Measurements from ENCODE around the gene HOMEZ. TPM values are rescaled to one million over a fixed set of nuclear protein-coding genes. Genes with fewer than 3 reads are reported as not detected.
"Not testable (repeated sequence)": the region's sequence is repeated elsewhere in the genome, so short reads cannot be mapped to it uniquely, and the experiment has no call there.

Gene HOMEZ
- total and polyA plus RNA-seq, 2 donors from 2014 or later, result 14.8 to 18.5 TPM

DNA sequence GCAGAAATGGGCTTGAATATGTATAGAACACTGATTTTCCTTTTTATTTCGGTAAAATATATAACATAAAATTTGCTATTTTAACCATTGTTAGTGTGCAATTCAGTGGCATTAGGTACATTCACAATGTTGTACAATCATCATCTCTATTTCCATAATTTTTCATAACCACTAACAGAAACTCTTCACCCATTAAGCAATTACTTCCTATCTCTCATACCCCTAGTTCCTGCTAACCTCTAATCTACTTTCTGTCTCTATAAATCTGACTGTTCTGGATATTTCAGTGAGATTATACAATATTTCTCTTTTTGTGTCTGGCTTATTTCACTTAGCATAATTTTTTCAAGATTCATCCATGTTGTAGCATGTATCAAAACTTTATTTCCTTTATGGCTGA, 57.1 kb downstream of the HOMEZ start:
- intact Hi-C loops (cut with DNase I), result no loop called here
- H3K4me3 ChIP-seq (ENCODE audit: low read length in 3 of 3), result no peak overlapping the region

DNA sequence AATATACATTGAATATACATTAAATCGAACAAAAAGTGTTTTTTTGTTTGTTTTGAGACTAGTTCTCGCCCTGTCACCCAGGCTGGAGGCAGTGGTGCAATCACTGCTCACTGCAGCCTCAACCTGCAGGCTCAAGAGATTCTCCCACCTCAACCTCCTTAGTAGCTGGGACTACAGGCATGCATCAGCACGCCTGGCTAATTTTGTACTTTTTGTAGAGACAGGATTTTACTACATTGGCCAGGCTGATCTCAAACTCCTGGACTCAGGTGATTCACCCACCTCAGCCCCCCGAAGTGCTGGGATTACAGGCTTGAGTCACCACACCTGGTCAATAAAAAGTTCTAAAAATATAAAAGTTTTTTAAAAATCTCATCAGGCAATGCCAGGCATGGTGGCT, 58.4 kb downstream of the HOMEZ start:
- Histone ChIP-seq H3K4me3 (ENCODE audit: low read length in 3 of 3) (no peak overlapping the region), H3K27ac (ENCODE audit: low read depth in 2 of 2, low read length in 2 of 2) (no peak overlapping the region), H3K36me3 (ENCODE audit: control insufficient read depth in 2 of 3, insufficient read depth in 3 of 3, low read length in 3 of 3) (no peaks in the 10 kb centered on the region), H3K9ac (ENCODE audit: low read length in 3 of 3) (no peak overlapping the region), H3K9me3 (ENCODE audit: control insufficient read depth in 2 of 3, insufficient read depth in 1 of 3, low read length in 3 of 3) (no peaks in the 10 kb centered on the region), H3K4me1 (ENCODE audit: control insufficient read depth in 2 of 3, insufficient read depth in 2 of 3, low read depth in 1 of 3, low read length in 3 of 3) (no peaks in the 10 kb centered on the region), H3K27me3 (ENCODE audit: control insufficient read depth, insufficient read depth, low read length) (no peaks in the 10 kb centered on the region)
- FAIRE-seq (no peak), DNase-seq (no peak)
- intact Hi-C loops (cut with DNase I), result no loop called here
- TF ChIP-seq CTCF (IDR thresholded peaks at IDR 0.05; ENCODE audit: borderline replicate concordance, extremely low read depth, insufficient read depth), result no peak

More for the DNA sequence above, 57.1 kb downstream of the HOMEZ start:
- Histone ChIP-seq H3K4me1 (ENCODE audit: control insufficient read depth in 2 of 3, insufficient read depth in 2 of 3, low read depth in 1 of 3, low read length in 3 of 3) (no peaks in the 10 kb centered on the region), H3K27me3 (ENCODE audit: control insufficient read depth, insufficient read depth, low read length) (no peaks in the 10 kb centered on the region), H3K36me3 (ENCODE audit: control insufficient read depth in 2 of 3, insufficient read depth in 3 of 3, low read length in 3 of 3) (no peaks in the 10 kb centered on the region), H3K9me3 (ENCODE audit: control insufficient read depth in 2 of 3, insufficient read depth in 1 of 3, low read length in 3 of 3) (no peaks in the 10 kb centered on the region), H3K9ac (ENCODE audit: low read length in 3 of 3) (no peak overlapping the region), H3K27ac (ENCODE audit: low read depth in 2 of 2, low read length in 2 of 2) (no peak overlapping the region)
- no peak for DNase-seq
- no peak for TF ChIP-seq CTCF (IDR thresholded peaks at IDR 0.05; ENCODE audit: borderline replicate concordance, extremely low read depth, insufficient read depth)
- FAIRE-seq, result no peak

DNA sequence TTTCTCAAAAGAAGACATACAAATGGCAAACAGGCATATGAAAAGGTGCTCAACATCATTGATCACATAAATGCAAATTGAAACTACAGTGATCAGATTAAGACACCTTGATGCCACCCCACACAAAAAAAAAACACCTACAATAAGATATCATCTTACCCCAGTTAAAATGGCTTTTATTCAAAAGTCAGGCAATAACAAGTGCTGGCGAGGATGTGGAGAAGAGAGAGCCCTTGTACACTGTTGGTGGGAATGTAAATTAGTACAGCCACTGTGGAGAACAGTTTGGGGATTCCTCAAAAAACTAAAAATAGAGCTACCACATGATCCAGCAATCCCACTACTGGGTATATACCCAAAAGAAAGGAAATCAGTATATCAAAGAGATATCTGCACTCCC, 61.0 kb downstream of the HOMEZ start:
- H3K27me3 ChIP-seq (ENCODE audit: control insufficient read depth, insufficient read depth, low read length); intact Hi-C loops (cut with DNase I); H3K36me3 ChIP-seq (ENCODE audit: control insufficient read depth in 2 of 3, insufficient read depth in 3 of 3, low read length in 3 of 3); H3K4me3 ChIP-seq (ENCODE audit: low read length in 3 of 3); H3K9me3 ChIP-seq (ENCODE audit: control insufficient read depth in 2 of 3, insufficient read depth in 1 of 3, low read length in 3 of 3); H3K4me1 ChIP-seq (ENCODE audit: control insufficient read depth in 2 of 3, insufficient read depth in 2 of 3, low read depth in 1 of 3, low read length in 3 of 3); H3K9ac ChIP-seq (ENCODE audit: low read length in 3 of 3); H3K27ac ChIP-seq (ENCODE audit: low read depth in 2 of 2, low read length in 2 of 2); FAIRE-seq; DNase-seq: not testable (repeated sequence)

Other genes starting within 250 kb of the HOMEZ start
- not detected for gene PSMB11, start 243.9 kb downstream of the HOMEZ start, total RNA-seq
- not detected for gene PSMB11, start 243.9 kb downstream of the HOMEZ start, polyA plus RNA-seq (ENCODE audit: insufficient read depth, low read depth, low replicate concordance)
- gene CDH24, start 228.6 kb downstream of the HOMEZ start, total RNA-seq, result 5.1 TPM
- gene CDH24, start 228.6 kb downstream of the HOMEZ start, polyA plus RNA-seq (ENCODE audit: insufficient read depth, low read depth, low replicate concordance), result 5.4 TPM
- 150 TPM for gene ACIN1, start 191.0 kb downstream of the HOMEZ start, total RNA-seq
- gene ACIN1, start 191.0 kb downstream of the HOMEZ start, polyA plus RNA-seq (ENCODE audit: insufficient read depth, low read depth, low replicate concordance), result 54.9 TPM
- 42.8 TPM for gene C14orf119, start 190.6 kb downstream of the HOMEZ start, total RNA-seq
- gene C14orf119, start 190.6 kb downstream of the HOMEZ start, polyA plus RNA-seq (ENCODE audit: insufficient read depth, low read depth, low replicate concordance), result 56.6 TPM
- gene CIROP, start 181.1 kb downstream of the HOMEZ start, total RNA-seq, result not detected
- gene CIROP, start 181.1 kb downstream of the HOMEZ start, polyA plus RNA-seq (ENCODE audit: insufficient read depth, low read depth, low replicate concordance), result not detected
- gene CEBPE, start 166.9 kb downstream of the HOMEZ start, total RNA-seq, result not detected
- not detected for gene CEBPE, start 166.9 kb downstream of the HOMEZ start, polyA plus RNA-seq (ENCODE audit: insufficient read depth, low read depth, low replicate concordance)
- 22.9 TPM for gene SLC7A8, start 102.5 kb downstream of the HOMEZ start, total RNA-seq
- 210 TPM for gene SLC7A8, start 102.5 kb downstream of the HOMEZ start, polyA plus RNA-seq (ENCODE audit: insufficient read depth, low read depth, low replicate concordance)
- not detected for gene RNF212B, start 48.2 kb downstream of the HOMEZ start, total RNA-seq
- 2.8 TPM for gene RNF212B, start 48.2 kb downstream of the HOMEZ start, polyA plus RNA-seq (ENCODE audit: insufficient read depth, low read depth, low replicate concordance)
- gene PPP1R3E, start 16.7 kb upstream of the HOMEZ start, total RNA-seq, result 17.3 TPM
- 22.8 TPM for gene PPP1R3E, start 16.7 kb upstream of the HOMEZ start, polyA plus RNA-seq (ENCODE audit: insufficient read depth, low read depth, low replicate concordance)
- gene BCL2L2, start 20.7 kb upstream of the HOMEZ start, total RNA-seq, result 43.6 TPM
- 35.6 TPM for gene BCL2L2, start 20.7 kb upstream of the HOMEZ start, polyA plus RNA-seq (ENCODE audit: insufficient read depth, low read depth, low replicate concordance)
- gene PABPN1, start 35.3 kb upstream of the HOMEZ start, total RNA-seq, result 145 TPM
- 140 TPM for gene PABPN1, start 35.3 kb upstream of the HOMEZ start, polyA plus RNA-seq (ENCODE audit: insufficient read depth, low read depth, low replicate concordance)
- 35.3 TPM for gene SLC22A17, start 66.8 kb upstream of the HOMEZ start, total RNA-seq
- 61.2 TPM for gene SLC22A17, start 66.8 kb upstream of the HOMEZ start, polyA plus RNA-seq (ENCODE audit: insufficient read depth, low read depth, low replicate concordance)
- gene EFS, start 79.0 kb upstream of the HOMEZ start, total RNA-seq, result 5.5 TPM
- 5.6 TPM for gene EFS, start 79.0 kb upstream of the HOMEZ start, polyA plus RNA-seq (ENCODE audit: insufficient read depth, low read depth, low replicate concordance)
- not detected for gene IL25, start 86.7 kb upstream of the HOMEZ start, total RNA-seq
- not detected for gene IL25, start 86.7 kb upstream of the HOMEZ start, polyA plus RNA-seq (ENCODE audit: insufficient read depth, low read depth, low replicate concordance)
- 0.54 TPM for gene CMTM5, start 90.9 kb upstream of the HOMEZ start, total RNA-seq
- gene CMTM5, start 90.9 kb upstream of the HOMEZ start, polyA plus RNA-seq (ENCODE audit: insufficient read depth, low read depth, low replicate concordance), result 1.1 TPM
- gene MYH6, start 122.1 kb upstream of the HOMEZ start, total RNA-seq, result 0.03 TPM
- gene MYH6, start 122.1 kb upstream of the HOMEZ start, polyA plus RNA-seq (ENCODE audit: insufficient read depth, low read depth, low replicate concordance), result 0.13 TPM
- gene MYH7, start 149.5 kb upstream of the HOMEZ start, total RNA-seq, result 0.06 TPM
- 1.6 TPM for gene MYH7, start 149.5 kb upstream of the HOMEZ start, polyA plus RNA-seq (ENCODE audit: insufficient read depth, low read depth, low replicate concordance)
- gene NGDN, start 183.6 kb upstream of the HOMEZ start, total RNA-seq, result 35.6 TPM
- gene NGDN, start 183.6 kb upstream of the HOMEZ start, polyA plus RNA-seq (ENCODE audit: insufficient read depth, low read depth, low replicate concordance), result 37.6 TPM